GM18861 (cell line): Measurements from ENCODE around the gene EVL.

Experiments
- ATAC-seq: cut with Tn5 transposase; IDR thresholded peaks from one replicate; pipeline ENCODE4 v1.9.1; 2021; ENCODE audit not compliant: unreplicated experiment

EVL gene

GRCh38 chr14:100081997-100082625 lies 16.9 kb downstream of the EVL start:
- no peak for ATAC-seq

DNA sequence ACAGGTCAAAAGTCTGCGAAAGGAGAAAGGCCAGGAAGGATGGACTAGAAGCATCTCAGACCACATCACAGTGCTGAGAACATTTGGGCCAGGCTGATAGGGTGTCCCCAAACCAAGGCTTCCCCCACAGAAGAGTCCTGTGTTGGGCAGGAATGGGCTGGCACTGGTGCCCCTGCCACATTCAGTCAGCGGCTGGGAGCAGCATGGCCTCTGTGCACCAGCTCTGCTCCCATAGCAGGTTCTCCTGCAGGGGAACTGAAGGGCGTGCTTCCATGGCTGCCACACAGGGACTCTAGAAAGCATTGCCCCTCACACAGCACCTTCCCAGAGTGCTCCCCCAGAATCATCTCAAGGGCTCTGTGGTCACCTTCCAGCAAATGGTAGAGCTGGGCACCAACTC lies 17.5 kb downstream of the EVL start:
- ATAC-seq = no peak

DNA sequence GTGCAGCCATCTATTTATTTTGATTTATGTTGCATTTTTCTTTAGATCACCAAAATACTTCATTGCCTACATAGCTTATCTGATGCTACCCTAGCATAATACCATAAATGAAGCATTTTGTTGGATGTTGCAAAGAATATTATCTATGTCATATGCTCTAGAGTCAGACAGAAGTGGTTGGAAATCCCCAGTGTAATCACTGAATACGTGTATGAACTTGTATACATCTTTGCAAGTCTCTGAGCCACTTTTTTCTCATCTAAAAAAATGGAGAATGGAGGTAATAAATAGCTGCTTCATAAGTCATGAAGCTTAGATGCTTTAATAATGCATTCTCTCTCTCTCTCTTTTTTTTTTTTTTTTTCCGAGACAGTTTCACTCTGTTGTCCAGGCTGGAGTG lies 18.5 kb downstream of the EVL start:
- no peak for ATAC-seq

- no peak for ATAC-seq
These were observed 19.4 kb downstream of the EVL start for GRCh38 chr14:100084591-100084990.

- ATAC-seq = no peak
These were observed 20.2 kb downstream of the EVL start for GRCh38 chr14:100085462-100085861.

GRCh38 chr14:100086361-100086760 lies 21.1 kb downstream of the EVL start:
- no peak for ATAC-seq

GRCh38 chr14:100088226-100088625 lies 23.0 kb downstream of the EVL start:
- ATAC-seq = no peak

DNA sequence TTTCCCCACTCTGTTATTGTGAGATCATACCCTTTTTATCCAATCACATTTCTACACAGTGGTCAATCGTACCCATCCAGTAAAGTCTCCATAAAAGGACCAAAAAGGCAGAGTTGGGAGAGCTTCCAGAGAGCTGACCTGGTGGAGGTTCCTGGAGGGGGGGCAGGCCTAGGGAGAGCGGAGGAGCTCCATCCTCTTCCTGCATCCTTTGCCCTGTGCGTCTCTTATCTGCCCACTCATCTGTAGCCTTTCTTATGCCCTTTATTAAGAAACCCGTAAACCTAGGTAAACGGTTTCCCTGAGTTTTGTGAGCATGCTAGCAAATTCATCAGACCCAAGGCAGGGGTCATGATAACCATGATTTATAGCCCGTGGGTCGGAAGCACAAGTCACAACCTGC lies 26.2 kb downstream of the EVL start:
- ATAC-seq = no peak

DNA sequence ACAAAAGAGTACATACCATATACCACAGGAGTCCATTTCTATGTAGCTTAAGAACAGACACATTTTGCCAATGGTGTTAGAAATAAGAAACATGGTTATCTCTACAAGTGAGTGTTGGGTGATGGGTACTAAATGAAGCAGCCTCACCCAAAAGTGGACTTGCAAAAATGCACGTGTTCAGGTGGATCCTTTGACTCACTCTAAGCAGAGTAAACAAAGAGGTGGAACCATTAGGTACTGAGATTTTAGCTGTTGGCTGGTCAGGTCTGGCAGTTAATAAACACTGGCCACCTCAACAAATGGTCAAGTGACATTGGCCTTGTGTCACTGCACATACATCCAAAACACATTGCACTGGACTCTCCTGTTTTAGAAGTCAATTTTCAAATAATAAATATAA lies 27.6 kb downstream of the EVL start:
- ATAC-seq = no peak

DNA sequence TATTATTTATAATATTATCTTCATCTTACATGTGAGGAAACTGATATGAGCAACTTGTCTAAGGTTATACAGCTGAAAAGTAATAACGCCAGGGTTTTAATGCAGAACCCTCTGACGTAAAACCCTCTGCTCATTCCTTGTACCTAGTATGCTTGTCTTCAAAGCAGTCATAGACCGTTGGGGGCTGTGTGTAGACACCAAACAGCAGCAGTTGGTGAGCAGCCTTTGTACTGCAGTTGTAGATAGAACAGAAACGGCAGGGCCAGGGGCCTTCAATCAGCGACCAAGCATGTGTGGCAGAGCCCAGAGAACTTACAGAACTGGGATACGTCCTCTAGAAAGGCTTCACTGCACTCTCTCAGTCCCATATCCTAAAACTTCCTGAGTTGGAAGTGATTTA lies 28.1 kb downstream of the EVL start:
- no peak for ATAC-seq

- no peak for ATAC-seq
These were observed 31.4 kb downstream of the EVL start for GRCh38 chr14:100096656-100097055.

- ATAC-seq = no peak
These were observed 32.9 kb downstream of the EVL start for GRCh38 chr14:100098171-100098570.

GRCh38 chr14:100100032-100100703 lies 34.9 kb downstream of the EVL start:
- no peak for ATAC-seq

GRCh38 chr14:100102156-100102785 lies 37.0 kb downstream of the EVL start:
- ATAC-seq = no peak

DNA sequence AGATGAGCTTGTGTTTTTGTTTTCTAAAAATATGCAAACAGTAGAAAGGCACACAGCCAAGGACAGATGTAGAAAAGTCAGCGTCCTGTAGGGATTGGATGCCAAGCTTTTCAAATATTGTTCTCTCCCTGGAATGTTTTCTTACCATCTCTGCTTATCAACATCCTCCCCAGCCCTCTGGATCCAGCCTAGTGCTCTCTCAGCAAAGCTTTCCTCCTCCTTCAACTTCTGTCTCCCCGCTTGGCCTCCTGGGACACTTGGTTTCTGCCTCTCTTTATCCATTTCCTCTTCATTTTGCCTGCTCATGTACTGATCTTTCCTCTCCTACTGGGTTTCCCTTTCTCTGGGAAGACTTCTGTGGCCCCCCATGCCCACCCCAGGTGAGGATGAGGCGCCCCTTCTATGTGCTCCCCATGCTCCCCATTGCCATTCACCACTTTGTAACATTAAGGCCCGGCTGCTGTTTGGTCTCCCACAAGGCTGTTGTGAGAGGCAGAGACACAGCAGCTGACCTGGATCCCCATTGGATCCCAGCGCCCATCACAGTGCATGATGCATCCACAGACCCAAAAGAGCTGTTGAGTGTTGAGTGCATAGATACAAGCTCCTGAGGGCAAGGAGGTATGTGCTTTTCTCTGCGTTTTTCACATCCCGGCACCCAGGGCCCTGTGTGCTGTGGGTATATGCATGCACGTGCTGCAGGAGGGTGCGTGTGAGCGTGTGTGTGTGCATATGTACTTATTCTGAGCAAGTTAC lies 38.2 kb downstream of the EVL start:
- no peak for ATAC-seq

- ATAC-seq = no peak
These were observed 38.8 kb downstream of the EVL start for GRCh38 chr14:100104006-100104352.

- ATAC-seq = no peak
These were observed 39.5 kb downstream of the EVL start for GRCh38 chr14:100104523-100105300.

GRCh38 chr14:100105357-100106169 lies 40.3 kb downstream of the EVL start:
- ATAC-seq = no peak

- no peak for ATAC-seq
These were observed 41.3 kb downstream of the EVL start for GRCh38 chr14:100106250-100107112.
